Prostate gland (tissue), 2 donors: Measurements from ENCODE around the gene GUCD1.

Experiments used
- CTCF ChIP-seq, 4 experiments: fragments of 200-600 bp in 2 of 4; fragments of 450-650 bp in 2 of 4; sonication (generic) in 2 of 4; IDR thresholded peaks; 1 replicate in 3 of 4; 2 replicates in 1 of 4; pipeline ENCODE4 v1.5.1; 2016 to 2019; ENCODE audit warnings: antibody characterized with exemption in 4 of 4, mild to moderate bottlenecking in 2 of 4, moderate library complexity in 2 of 4
- POLR2A ChIP-seq: fragments of 450-650 bp; IDR thresholded peaks from one replicate; pipeline ENCODE4 v1.6.1; 2016; ENCODE audit warnings: antibody characterized with exemption, mild to moderate bottlenecking

GRCh38 chr22:24585927-24586546 is 31.1 kb upstream of the GUCD1 start:
- TF ChIP-seq CTCF (IDR thresholded peaks at IDR 0.05) (no peak), POLR2A (no peak)
